GM10266 (cell line): ENCODE measurements around the gene INPP4B.

Experiments
- DNase-seq: peaks from one replicate; pipeline ENCODE4 v3.0.0; 2012; ENCODE audit errors: extremely low spot score
- TF ChIP-seq, protein P1 (sequence below): IDR thresholded peaks from 2 replicates; pipeline ENCODE4 v1.5.1; 2012; ENCODE audit warnings: mild to moderate bottlenecking, low read depth; ENCODE audit not compliant: control insufficient read depth, insufficient read depth; ENCODE audit errors: missing control alignments

The INPP4B gene

DNA sequence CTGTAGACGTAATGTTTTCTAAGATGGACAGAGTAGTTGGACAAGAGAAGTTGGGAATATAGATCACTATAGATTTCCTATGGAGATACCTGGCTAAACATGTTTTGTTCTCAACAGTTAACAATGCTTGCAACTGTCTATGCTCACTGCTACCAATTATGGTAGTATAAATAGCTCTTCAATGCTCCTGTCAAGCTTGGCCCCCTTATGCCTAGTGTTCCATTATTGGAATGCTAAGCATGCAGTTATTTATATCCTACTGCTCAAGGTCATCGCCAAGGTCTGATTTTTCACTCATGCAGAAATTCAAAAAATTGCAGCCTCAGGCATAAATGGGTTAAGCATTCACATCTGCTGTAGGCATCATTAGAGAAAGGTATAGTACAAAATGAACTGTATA lies 690.8 kb downstream of the INPP4B start:
- DNase-seq = no peak
- TF ChIP-seq, protein P1, sequence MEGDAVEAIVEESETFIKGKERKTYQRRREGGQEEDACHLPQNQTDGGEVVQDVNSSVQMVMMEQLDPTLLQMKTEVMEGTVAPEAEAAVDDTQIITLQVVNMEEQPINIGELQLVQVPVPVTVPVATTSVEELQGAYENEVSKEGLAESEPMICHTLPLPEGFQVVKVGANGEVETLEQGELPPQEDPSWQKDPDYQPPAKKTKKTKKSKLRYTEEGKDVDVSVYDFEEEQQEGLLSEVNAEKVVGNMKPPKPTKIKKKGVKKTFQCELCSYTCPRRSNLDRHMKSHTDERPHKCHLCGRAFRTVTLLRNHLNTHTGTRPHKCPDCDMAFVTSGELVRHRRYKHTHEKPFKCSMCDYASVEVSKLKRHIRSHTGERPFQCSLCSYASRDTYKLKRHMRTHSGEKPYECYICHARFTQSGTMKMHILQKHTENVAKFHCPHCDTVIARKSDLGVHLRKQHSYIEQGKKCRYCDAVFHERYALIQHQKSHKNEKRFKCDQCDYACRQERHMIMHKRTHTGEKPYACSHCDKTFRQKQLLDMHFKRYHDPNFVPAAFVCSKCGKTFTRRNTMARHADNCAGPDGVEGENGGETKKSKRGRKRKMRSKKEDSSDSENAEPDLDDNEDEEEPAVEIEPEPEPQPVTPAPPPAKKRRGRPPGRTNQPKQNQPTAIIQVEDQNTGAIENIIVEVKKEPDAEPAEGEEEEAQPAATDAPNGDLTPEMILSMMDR = no peak

GRCh38 chr4:142150483-142150882 lies 695.6 kb downstream of the INPP4B start:
- TF ChIP-seq, protein P1 = no peak
- no peak for DNase-seq

- TF ChIP-seq, protein P1 = no peak
- DNase-seq = no peak
Observed at GRCh38 chr4:142144813-142145212, 701.3 kb downstream of the INPP4B start.

- DNase-seq = no peak
Observed at GRCh38 chr4:142142366-142143054, 703.6 kb downstream of the INPP4B start.

DNA sequence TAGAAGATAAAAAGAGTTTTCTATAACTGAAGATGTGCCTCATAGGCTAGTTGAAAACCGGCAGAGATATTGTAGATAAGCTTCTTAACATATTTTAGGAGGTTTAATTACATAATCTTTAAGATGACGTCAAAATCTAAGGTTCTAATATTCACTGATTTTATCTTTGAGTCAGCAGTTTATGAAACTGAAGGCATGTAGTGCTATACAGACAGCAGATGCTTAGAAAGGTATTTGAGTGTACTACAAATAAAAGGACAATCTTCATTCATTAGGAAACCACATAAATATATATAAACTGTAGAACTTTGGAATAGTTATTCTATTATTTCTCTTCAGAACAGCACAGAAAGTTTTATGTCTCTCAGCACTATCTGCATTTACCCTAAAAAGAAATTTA lies 704.9 kb downstream of the INPP4B start:
- no peak for DNase-seq
- TF ChIP-seq, protein P1 = no peak

More at GRCh38 chr4:142142366-142143054, 703.6 kb downstream of the INPP4B start:
- TF ChIP-seq, protein P1 = no peak

GRCh38 chr4:142130666-142131065 lies 715.4 kb downstream of the INPP4B start:
- no peak for DNase-seq
- TF ChIP-seq, protein P1 = no peak

GRCh38 chr4:142129931-142130330 lies 716.2 kb downstream of the INPP4B start:
- TF ChIP-seq, protein P1 = no peak
- no peak for DNase-seq
